GM19035 (cell line): ENCODE data around the gene KLRC4.
"Not testable (repeated sequence)": the region's sequence is repeated elsewhere in the genome, so short reads cannot be mapped to it uniquely, and the experiment has no call there.

Experiments used
- ATAC-seq: cut with Tn5 transposase; IDR thresholded peaks from one replicate; pipeline ENCODE4 v1.9.1; 2021; ENCODE audit not compliant: unreplicated experiment

KLRC4 gene

GRCh38 chr12:10409392-10409791, at the start of gene KLRC4:
TSS of gene KLRC4 (minus strand) at chr12:10409757. CDS start at chr12:10409575, 182 bp downstream.
- no peak for ATAC-seq

GRCh38 chr12:10457760-10458159, 48.2 kb upstream of the KLRC4 start:
- ATAC-seq = no peak

- ATAC-seq = no peak
Measured at GRCh38 chr12:10456856-10457255, 47.3 kb upstream of the KLRC4 start.

GRCh38 chr12:10455766-10456165, 46.2 kb upstream of the KLRC4 start:
- no peak for ATAC-seq

GRCh38 chr12:10454531-10454930, 45.0 kb upstream of the KLRC4 start:
- ATAC-seq = no peak

GRCh38 chr12:10453156-10453555, 43.6 kb upstream of the KLRC4 start, which contains the start of gene KLRC1:
TSS of gene KLRC1 (minus strand) at chr12:10453377. CDS start at chr12:10451156, 2,221 bp downstream.
- no peak for ATAC-seq

GRCh38 chr12:10448236-10448635, 38.7 kb upstream of the KLRC4 start:
- no peak for ATAC-seq

- ATAC-seq = not testable (repeated sequence)
Measured at GRCh38 chr12:10446052-10446451, 36.5 kb upstream of the KLRC4 start.

- ATAC-seq = not testable (repeated sequence)
Measured at GRCh38 chr12:10441144-10441543, 31.6 kb upstream of the KLRC4 start.

GRCh38 chr12:10439608-10440274, 30.2 kb upstream of the KLRC4 start:
- ATAC-seq = not testable (repeated sequence)

- ATAC-seq = not testable (repeated sequence)
Measured at GRCh38 chr12:10437601-10438000, 28.0 kb upstream of the KLRC4 start.

- ATAC-seq = not testable (repeated sequence)
Measured at GRCh38 chr12:10435816-10436215, 26.3 kb upstream of the KLRC4 start, which contains the start of gene KLRC2. TSS of gene KLRC2 (minus strand) at chr12:10436010. CDS start at chr12:10435986, 24 bp downstream.

GRCh38 chr12:10430623-10431022, 21.1 kb upstream of the KLRC4 start:
- ATAC-seq = not testable (repeated sequence)

- ATAC-seq = not testable (repeated sequence)
Measured at GRCh38 chr12:10425938-10426337, 16.4 kb upstream of the KLRC4 start.

GRCh38 chr12:10424260-10424899, 14.8 kb upstream of the KLRC4 start:
- ATAC-seq = not testable (repeated sequence)

- ATAC-seq = not testable (repeated sequence)
Measured at GRCh38 chr12:10422159-10422558, 12.6 kb upstream of the KLRC4 start.

GRCh38 chr12:10420334-10420733, 10.8 kb upstream of the KLRC4 start, which contains the start of gene KLRC3:
TSS of gene KLRC3 (minus strand) at chr12:10420595. CDS start at chr12:10420550, 45 bp downstream.
- not testable (repeated sequence) for ATAC-seq

GRCh38 chr12:10408842-10409241, 715 bp downstream of the KLRC4 start:
- ATAC-seq = no peak

- no peak for ATAC-seq
Measured at GRCh38 chr12:10406725-10407124, 2.8 kb downstream of the KLRC4 start.

- no peak for ATAC-seq
Measured at GRCh38 chr12:10405294-10405693, 4.3 kb downstream of the KLRC4 start.

- no peak for ATAC-seq
Measured at GRCh38 chr12:10404798-10405197, 4.8 kb downstream of the KLRC4 start.

GRCh38 chr12:10400829-10401228, 8.7 kb downstream of the KLRC4 start:
- no peak for ATAC-seq
